GM12878 (cell line): ENCODE measurements around the gene VPS54. TPM values are rescaled to one million over a fixed set of nuclear protein-coding genes. Genes with fewer than 3 reads are reported as not detected.

Experiments used
- ATAC-seq: fragments of 200-7000 bp; cut with Tn5 transposase; 3 replicates; pipeline ENCODE4 v1.9.1; 2020; ENCODE audit warnings: mild to moderate bottlenecking, moderate library complexity
- BruUV-seq: library from RNA; stranded (reverse); fragments of 400-500 nt; replicated peaks from 2 replicates; lab custom pipeline; 2021; lab: Mats Ljungman, UMichigan
- CTCF ChIA-PET: fragments of 300-600 bp; sonication (Branson Sonifier 250); formaldehyde crosslinking; extraction: SDS; loops from one replicate; lab custom pipeline; 2021; ENCODE audit warnings: inconsistent platforms; lab: Yijun Ruan, JAX
- POLR2A ChIA-PET: fragments of 350-600 bp; formaldehyde crosslinking; extraction: SDS; loops from one replicate; lab custom pipeline; 2021; ENCODE audit warnings: inconsistent platforms; lab: Charles Lee
- RAD21 ChIA-PET: fragments of 300-600 bp; sonication (Branson Sonifier 250); formaldehyde crosslinking; loops from one replicate; lab custom pipeline; 2023; ENCODE audit warnings: antibody characterized with exemption; ENCODE audit not compliant: unreplicated experiment; lab: Charles Lee
- SMC1A ChIA-PET: fragments of 300-600 bp; sonication (Branson Sonifier 250); formaldehyde crosslinking; loops from one replicate; lab custom pipeline; 2023; ENCODE audit not compliant: unreplicated experiment, uncharacterized antibody; lab: Charles Lee
- DNase-seq: peaks from one replicate; pipeline ENCODE4 v3.0.0-alpha.2; 2011; ENCODE audit warnings: low read depth, low spot score
- FAIRE-seq: peaks from 3 replicates; lab custom pipeline; 2011; peaks lifted over from hg19 to GRCh38; lab: Jason Lieb, UNC
- H2AFZ ChIP-seq: 2 replicates; pipeline ENCODE4 v1.6.0; 2011; ENCODE audit warnings: low read depth, low read length, control low read depth; ENCODE audit not compliant: control insufficient read depth
- H3K27ac ChIP-seq: 2 replicates; pipeline ENCODE4 v1.5.1; 2011; ENCODE audit warnings: control low read depth; ENCODE audit not compliant: control insufficient read depth, insufficient read depth
- H3K27me3 ChIP-seq, 2 experiments: replicated peaks in 1 of 2; 2 replicates each; pipeline versions ENCODE4 v1.6.0 to v1.6.1; 2011; ENCODE audit warnings: low read length in 1 of 2; ENCODE audit not compliant: control insufficient read depth in 2 of 2, insufficient read depth in 2 of 2
- H3K36me3 ChIP-seq, 2 experiments: 2 replicates each; pipeline ENCODE4 v1.5.1; 2011; ENCODE audit warnings: low read length in 1 of 2; ENCODE audit not compliant: control insufficient read depth in 2 of 2, insufficient read depth in 2 of 2
- H3K4me1 ChIP-seq: 2 replicates; pipeline ENCODE4 v1.6.1; 2011; ENCODE audit warnings: mild to moderate bottlenecking, low read length, moderate library complexity, mixed read lengths; ENCODE audit not compliant: control insufficient read depth, insufficient read depth
- H3K4me2 ChIP-seq: 2 replicates; pipeline ENCODE4 v1.6.0; 2011; ENCODE audit warnings: control low read depth; ENCODE audit not compliant: control insufficient read depth, insufficient read depth
- H3K4me3 ChIP-seq: fragments of 200-600 bp; sonication (generic); 2 replicates; pipeline ENCODE4 v1.5.1; 2016
- H3K79me2 ChIP-seq: 2 replicates; pipeline ENCODE4 v1.6.0; 2011; ENCODE audit warnings: low read length; ENCODE audit not compliant: control insufficient read depth, insufficient read depth
- H3K9ac ChIP-seq: 2 replicates; pipeline ENCODE4 v1.8.0; 2011; ENCODE audit warnings: low read length, control low read depth, mixed read lengths; ENCODE audit not compliant: control insufficient read depth, insufficient read depth
- H3K9me3 ChIP-seq: replicated peaks from 3 replicates; pipeline ENCODE4 v1.5.1; 2011; ENCODE audit warnings: mild to moderate bottlenecking, low read length; ENCODE audit not compliant: control insufficient read depth, insufficient read depth
- H4K20me1 ChIP-seq: 2 replicates; pipeline ENCODE4 v1.6.0; 2011; ENCODE audit not compliant: control insufficient read depth, insufficient read depth
- CHD4 ChIP-seq: fragments of 200-600 bp; sonication (generic); IDR thresholded peaks from 2 replicates; pipeline ENCODE4 v1.6.1; 2016; ENCODE audit warnings: mild to moderate bottlenecking
- FOS ChIP-seq: IDR thresholded peaks from 3 replicates; pipeline ENCODE4 v1.6.1; 2011; ENCODE audit warnings: borderline replicate concordance; ENCODE audit not compliant: insufficient read length; ENCODE audit errors: extremely low read depth
- NKRF ChIP-seq: fragments of 450-650 bp; conservative IDR thresholded peaks from 2 replicates; pipeline ENCODE4 v1.6.1; 2017; ENCODE audit warnings: mild to moderate bottlenecking, moderate library complexity
- NRF1 ChIP-seq: conservative IDR thresholded peaks from 2 replicates; pipeline ENCODE4 v1.6.1; 2011; ENCODE audit warnings: mild to moderate bottlenecking, low read depth, low read length, improper control_type of control experiment
- SMARCA5 ChIP-seq: fragments of 450-650 bp; IDR thresholded peaks from 2 replicates; pipeline ENCODE4 v1.6.1; 2017; ENCODE audit warnings: mild to moderate bottlenecking
- SREBF1 ChIP-seq: IDR thresholded peaks from 2 replicates; pipeline ENCODE4 v1.6.1; 2012; ENCODE audit warnings: mild to moderate bottlenecking, low read length
- USF2 ChIP-seq: IDR thresholded peaks from 2 replicates; pipeline ENCODE4 v1.6.1; 2011; ENCODE audit warnings: low read depth, low read length, improper control_type of control experiment, borderline replicate concordance
- ZNF24 ChIP-seq: fragments of 450-650 bp; IDR thresholded peaks from 2 replicates; pipeline ENCODE4 v1.6.1; 2017; ENCODE audit warnings: antibody characterized with exemption, mild to moderate bottlenecking
- in situ Hi-C: fragments of 300-500 bp; cut with MboI; formaldehyde crosslinking; loops from 9 replicates; pipeline ENCODE4 v1.14.3; 2018; ENCODE audit warnings: mixed read lengths
- intact Hi-C: fragments of 100-400 bp; cut with micrococcal nuclease; formaldehyde crosslinking; loops from one replicate; pipeline ENCODE4 v1.14.2; 2022; ENCODE audit not compliant: unreplicated experiment
- polyA plus RNA-seq, 11 experiments: library from polyadenylated mRNA; depleted of rRNA in 4 of 11; unstranded in 6 of 11; stranded (reverse) in 5 of 11; fragments of >200 nt; fragmentation: Nextera tagmentation in 4 of 11; fragmentation: Illumina TruSeq in 1 of 11; extraction: Ambion mirVana in 4 of 11; extraction: Trizol in 1 of 11; gene quantifications; 1 replicate in 1 of 11; 2 replicates in 10 of 11; pipeline versions ENCODE4 v1.2.1 to v1.2.3, GENCODE V29; 2011 to 2016; ENCODE audit warnings: inconsistent platforms in 2 of 11, missing spikeins in 2 of 11, low read depth in 1 of 11
- total RNA-seq, 4 experiments: library from RNA; depleted of rRNA in 3 of 4; stranded (reverse); fragments of >200 nt in 3 of 4; fragmentation: Illumina TruSeq in 1 of 4; extraction: Trizol in 1 of 4; gene quantifications; 2 replicates each; pipeline versions ENCODE4 v1.2.1 to v1.2.3, GENCODE V29; 2013 to 2021
- TF ChIP-seq, protein P1 (sequence below): fragments of 450-650 bp; IDR thresholded peaks from 2 replicates; pipeline ENCODE4 v1.6.1; 2018; ENCODE audit warnings: borderline replicate concordance, mild to moderate bottlenecking; ENCODE audit not compliant: partially characterized antibody

Gene VPS54
- total and polyA plus RNA-seq, 10 of the 15 experiments (the other 5 are each of a cell fraction or from before 2014, with no cell fraction given) = 1.6 to 16.2 (median 9.3) TPM

GRCh38 chr2:64062840-64063239, 43.6 kb upstream of the VPS54 start:
- H3K9me3 ChIP-seq = no peaks in the 10 kb centered on the region
- H3K79me2 ChIP-seq = no peaks in the 10 kb centered on the region
- H4K20me1 ChIP-seq = no peaks in the 10 kb centered on the region
- peak overlapping the region; percentile 56 for H3K27ac ChIP-seq
- ChIA-PET SMC1A (interaction anchor here (0.8 to 3.4 kb wide), 19 partner anchors 9 to 267 kb away, joined by 3 to 22 read pairs (median 3); no protein-coding TSS in a partner anchor), POLR2A (interaction anchor here (0.8 to 1.0 kb wide), 3 partner anchors 38 to 80 kb away, joined by 3 to 4 read pairs (median 3); no protein-coding TSS in a partner anchor), RAD21 (interaction anchor here (0.8 to 2.7 kb wide), 8 partner anchors 9 to 268 kb away, joined by 3 to 13 read pairs (median 4); no protein-coding TSS in a partner anchor), CTCF (interaction anchor here (1.0 to 1.5 kb wide), 8 partner anchors 8 to 425 kb away, joined by 3 to 5 read pairs (median 4); no protein-coding TSS in a partner anchor)
- no TSS peak for BruUV-seq
- H2AFZ ChIP-seq = peak overlapping the region; percentile 3
- no peak overlapping the region for H3K9ac ChIP-seq
- DNase-seq (peak; percentile 31), FAIRE-seq (no peak), ATAC-seq (peak; percentile 71)
- H3K4me3 ChIP-seq = no peak overlapping the region
- peak overlapping the region; percentile 54 for H3K4me2 ChIP-seq
- intact Hi-C loops (no loop called here), in situ Hi-C loops (no loop called here)
- no peaks in the 10 kb centered on the region for H3K27me3 ChIP-seq
- TF ChIP-seq SMARCA5 (no peak), ZNF24 (peak; percentile 82)
- peaks cover 24% of the 10 kb centered on the region; the same call in 1 of the 2 replicates for H3K4me1 ChIP-seq
- H3K36me3 ChIP-seq = no peaks in the 10 kb centered on the region

DNA sequence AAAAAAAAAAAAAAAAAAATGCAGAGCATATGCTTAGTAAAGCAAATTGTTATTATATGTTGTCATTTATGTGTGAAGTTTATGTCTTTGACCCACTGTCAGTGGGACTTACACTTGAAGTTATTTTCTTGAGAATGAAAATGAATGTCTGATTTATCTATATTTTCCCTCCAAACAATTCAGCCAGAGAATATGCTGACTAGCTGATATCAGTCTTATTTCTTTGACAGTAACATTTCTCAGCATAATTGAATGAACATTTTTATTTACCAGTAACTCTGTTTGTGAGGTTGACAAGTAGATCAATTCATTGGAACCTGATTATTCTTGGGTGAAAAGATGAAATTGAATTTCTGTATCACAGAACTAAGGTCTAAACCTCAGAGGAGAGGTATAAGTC, 40.0 kb upstream of the VPS54 start:
- Histone ChIP-seq H3K4me1 (peaks cover 21% of the 10 kb centered on the region), H3K27ac (no peak overlapping the region), H3K9me3 (no peaks in the 10 kb centered on the region), H3K4me3 (no peak overlapping the region), H3K9ac (no peak overlapping the region), H3K79me2 (no peaks in the 10 kb centered on the region), H3K27me3 (no peaks in the 10 kb centered on the region), H4K20me1 (no peaks in the 10 kb centered on the region), H3K36me3 (no peaks in the 10 kb centered on the region), H2AFZ (no peak overlapping the region), H3K4me2 (no peak overlapping the region)
- in situ Hi-C loops = no loop called here
- RAD21 ChIA-PET = interaction anchor here (1.8 kb wide), 1 partner anchor 9 kb away, joined by 6 read pairs; no protein-coding TSS in a partner anchor
- no TSS peak for BruUV-seq
- POLR2A ChIA-PET = no interaction called here
- DNase-seq (no peak), FAIRE-seq (no peak), ATAC-seq (no peak)
- intact Hi-C loops = no loop called here
- SMC1A ChIA-PET = interaction anchor here (0.9 to 1.4 kb wide), 2 partner anchors 24 to 238 kb away, joined by 3 read pairs; no protein-coding TSS in a partner anchor
- CTCF ChIA-PET = interaction anchor here (0.7 to 1.5 kb wide), 5 partner anchors 82 to 408 kb away, joined by 3 to 4 read pairs (median 3); no protein-coding TSS in a partner anchor
- no peak for TF ChIP-seq USF2
- no peak for TF ChIP-seq NRF1
- TF ChIP-seq CHD4 = no peak
- TF ChIP-seq, protein P1, sequence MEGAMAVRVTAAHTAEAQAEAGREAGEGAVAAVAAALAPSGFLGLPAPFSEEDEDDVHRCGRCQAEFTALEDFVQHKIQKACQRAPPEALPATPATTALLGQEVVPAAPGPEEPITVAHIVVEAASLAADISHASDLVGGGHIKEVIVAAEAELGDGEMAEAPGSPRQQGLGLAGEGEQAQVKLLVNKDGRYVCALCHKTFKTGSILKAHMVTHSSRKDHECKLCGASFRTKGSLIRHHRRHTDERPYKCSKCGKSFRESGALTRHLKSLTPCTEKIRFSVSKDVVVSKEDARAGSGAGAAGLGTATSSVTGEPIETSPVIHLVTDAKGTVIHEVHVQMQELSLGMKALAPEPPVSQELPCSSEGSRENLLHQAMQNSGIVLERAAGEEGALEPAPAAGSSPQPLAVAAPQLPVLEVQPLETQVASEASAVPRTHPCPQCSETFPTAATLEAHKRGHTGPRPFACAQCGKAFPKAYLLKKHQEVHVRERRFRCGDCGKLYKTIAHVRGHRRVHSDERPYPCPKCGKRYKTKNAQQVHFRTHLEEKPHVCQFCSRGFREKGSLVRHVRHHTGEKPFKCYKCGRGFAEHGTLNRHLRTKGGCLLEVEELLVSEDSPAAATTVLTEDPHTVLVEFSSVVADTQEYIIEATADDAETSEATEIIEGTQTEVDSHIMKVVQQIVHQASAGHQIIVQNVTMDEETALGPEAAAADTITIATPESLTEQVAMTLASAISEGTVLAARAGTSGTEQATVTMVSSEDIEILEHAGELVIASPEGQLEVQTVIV = no peak
- no peak for TF ChIP-seq FOS
- TF ChIP-seq NKRF = no peak
- no peak for TF ChIP-seq SREBF1
